Calu3 (cell line): ENCODE data around the gene SPOCK3. TPM values are rescaled to one million over a fixed set of nuclear protein-coding genes. Genes with fewer than 3 reads are reported as not detected.

Experiments
- BruUV-seq: library from RNA; stranded (reverse); fragments of 400-500 nt; replicated peaks from 2 replicates; lab custom pipeline; 2021; lab: Mats Ljungman, UMichigan
- CTCF ChIA-PET: fragments of 300-600 bp; sonication (Branson Sonifier 250); formaldehyde crosslinking; loops from one replicate; lab custom pipeline; 2022; ENCODE audit warnings: antibody characterized with exemption; lab: Charles Lee
- DNase-seq: peaks from one replicate; pipeline ENCODE4 v3.0.0; 2022
- H3K27ac Mint-ChIP-seq: one replicate; pipeline ENCODE4 v1.8.0; 2022; ENCODE audit warnings: mixed read lengths; ENCODE audit not compliant: unreplicated experiment
- H3K27me3 Mint-ChIP-seq: one replicate; pipeline ENCODE4 v1.8.0; 2022; ENCODE audit warnings: mixed read lengths; ENCODE audit not compliant: unreplicated experiment
- H3K36me3 Mint-ChIP-seq: one replicate; pipeline ENCODE4 v1.8.0; 2022; ENCODE audit warnings: mild to moderate bottlenecking, moderate library complexity, mixed read lengths; ENCODE audit not compliant: insufficient read depth, unreplicated experiment
- H3K4me1 Mint-ChIP-seq: one replicate; pipeline ENCODE4 v1.8.0; 2022; ENCODE audit warnings: mild to moderate bottlenecking, low read depth, mixed read lengths; ENCODE audit not compliant: unreplicated experiment
- H3K4me3 Mint-ChIP-seq: one replicate; pipeline ENCODE4 v1.8.0; 2022; ENCODE audit warnings: mild to moderate bottlenecking, low read depth, moderate library complexity, mixed read lengths; ENCODE audit not compliant: unreplicated experiment
- H3K9me3 Mint-ChIP-seq: one replicate; pipeline ENCODE4 v1.8.0; 2022; ENCODE audit warnings: low read depth, mixed read lengths; ENCODE audit not compliant: unreplicated experiment
- intact Hi-C: fragments of 100-400 bp; cut with micrococcal nuclease; formaldehyde crosslinking; loops from one replicate; pipeline ENCODE4 v1.10.0; 2022; ENCODE audit not compliant: unreplicated experiment
- total RNA-seq: library from RNA; stranded (reverse); gene quantifications from 2 replicates; pipeline ENCODE4 v1.2.3, GENCODE V29; 2022
- TF ChIP-seq, protein P1 (sequence below): fragments of 200-600 bp; IDR thresholded peaks from one replicate; pipeline ENCODE4 v1.8.0; 2022; ENCODE audit warnings: antibody characterized with exemption; ENCODE audit not compliant: unreplicated experiment

Gene SPOCK3
- total RNA-seq, 1 experiment from 2014 or later = 0.31 TPM

DNA sequence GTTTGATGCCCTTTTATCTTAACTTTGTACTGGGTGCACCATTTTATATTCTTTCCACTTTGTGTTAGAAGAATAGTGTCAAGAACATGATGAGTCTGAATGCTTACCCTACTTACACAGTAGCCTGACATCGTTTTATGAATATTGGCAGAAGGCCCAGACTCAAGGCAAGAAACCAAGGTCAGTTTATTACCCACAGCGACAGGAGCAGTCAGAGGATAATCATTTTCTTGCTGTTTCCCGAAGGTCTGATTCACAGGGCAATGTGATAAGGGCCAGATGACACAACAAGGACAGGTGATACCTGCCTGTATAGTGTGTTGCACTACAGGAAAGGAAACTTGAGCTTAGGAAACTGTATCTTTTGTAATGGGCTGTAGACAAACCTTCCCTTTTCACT is 417.4 kb downstream of the SPOCK3 start:
- no peak for DNase-seq
- intact Hi-C loops = no loop called here
- Mint-ChIP-seq H3K9me3 (no peaks in the 10 kb centered on the region), H3K27me3 (no peaks in the 10 kb centered on the region), H3K36me3 (no peaks in the 10 kb centered on the region), H3K4me3 (no peak overlapping the region), H3K27ac (no peak overlapping the region), H3K4me1 (no peaks in the 10 kb centered on the region)
- no TSS peak for BruUV-seq
- CTCF ChIA-PET = no interaction called here
- TF ChIP-seq, protein P1, sequence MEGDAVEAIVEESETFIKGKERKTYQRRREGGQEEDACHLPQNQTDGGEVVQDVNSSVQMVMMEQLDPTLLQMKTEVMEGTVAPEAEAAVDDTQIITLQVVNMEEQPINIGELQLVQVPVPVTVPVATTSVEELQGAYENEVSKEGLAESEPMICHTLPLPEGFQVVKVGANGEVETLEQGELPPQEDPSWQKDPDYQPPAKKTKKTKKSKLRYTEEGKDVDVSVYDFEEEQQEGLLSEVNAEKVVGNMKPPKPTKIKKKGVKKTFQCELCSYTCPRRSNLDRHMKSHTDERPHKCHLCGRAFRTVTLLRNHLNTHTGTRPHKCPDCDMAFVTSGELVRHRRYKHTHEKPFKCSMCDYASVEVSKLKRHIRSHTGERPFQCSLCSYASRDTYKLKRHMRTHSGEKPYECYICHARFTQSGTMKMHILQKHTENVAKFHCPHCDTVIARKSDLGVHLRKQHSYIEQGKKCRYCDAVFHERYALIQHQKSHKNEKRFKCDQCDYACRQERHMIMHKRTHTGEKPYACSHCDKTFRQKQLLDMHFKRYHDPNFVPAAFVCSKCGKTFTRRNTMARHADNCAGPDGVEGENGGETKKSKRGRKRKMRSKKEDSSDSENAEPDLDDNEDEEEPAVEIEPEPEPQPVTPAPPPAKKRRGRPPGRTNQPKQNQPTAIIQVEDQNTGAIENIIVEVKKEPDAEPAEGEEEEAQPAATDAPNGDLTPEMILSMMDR = no peak

DNA sequence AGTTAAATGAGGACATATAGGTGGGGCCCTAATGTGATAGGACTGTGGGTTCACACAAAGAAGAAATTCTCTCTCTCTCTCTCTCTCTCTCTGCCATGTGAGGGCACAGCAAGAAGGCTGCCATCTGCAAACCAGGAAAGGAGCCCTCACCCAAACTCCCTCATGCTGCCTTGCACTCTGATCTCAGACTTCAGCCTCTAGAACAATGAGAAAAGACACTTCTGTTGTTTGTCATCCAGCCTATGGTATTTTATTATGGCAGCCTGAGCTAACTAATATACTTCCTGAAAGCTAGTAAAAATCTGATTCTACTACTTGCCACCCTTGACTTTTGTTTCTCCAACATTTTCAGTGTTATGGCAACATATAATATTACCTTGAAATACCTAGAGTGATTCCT is 425.9 kb downstream of the SPOCK3 start:
- no peaks in the 10 kb centered on the region for H3K9me3 Mint-ChIP-seq
- H3K4me1 Mint-ChIP-seq = no peaks in the 10 kb centered on the region
- CTCF ChIA-PET = interaction anchor here (0.7 kb wide), 1 partner anchor 67 kb away, joined by 5 read pairs; no protein-coding TSS in a partner anchor
- DNase-seq = no peak
- H3K36me3 Mint-ChIP-seq = no peaks in the 10 kb centered on the region
- no peaks in the 10 kb centered on the region for H3K27me3 Mint-ChIP-seq
- intact Hi-C loops = no loop called here
- no TSS peak for BruUV-seq
- TF ChIP-seq, protein P1 = no peak
- H3K27ac Mint-ChIP-seq = no peak overlapping the region
- no peak overlapping the region for H3K4me3 Mint-ChIP-seq

DNA sequence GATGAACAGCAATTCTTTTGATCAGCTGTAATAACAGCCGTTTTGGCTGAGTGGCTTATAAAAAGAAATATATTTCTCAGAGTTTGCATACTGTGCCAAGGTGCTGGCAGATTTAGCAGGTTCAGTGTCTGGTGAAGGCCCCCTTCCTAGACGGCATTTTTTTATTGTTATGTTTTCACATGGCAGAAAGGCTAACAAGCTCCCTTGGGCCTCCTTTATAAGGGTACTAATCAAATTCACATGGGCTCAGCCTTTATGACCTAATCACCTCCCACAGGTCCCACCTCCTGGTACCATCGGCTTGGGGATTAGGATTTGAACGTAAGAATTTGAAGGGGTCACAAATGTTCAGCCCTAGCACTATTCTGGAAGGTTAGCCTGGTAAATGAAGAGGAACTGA is 431.9 kb downstream of the SPOCK3 start:
- Mint-ChIP-seq H3K27ac (no peak overlapping the region), H3K4me3 (no peak overlapping the region), H3K9me3 (no peaks in the 10 kb centered on the region), H3K36me3 (no peaks in the 10 kb centered on the region), H3K4me1 (no peaks in the 10 kb centered on the region), H3K27me3 (no peaks in the 10 kb centered on the region)
- intact Hi-C loops = no loop called here
- CTCF ChIA-PET = no interaction called here
- TF ChIP-seq, protein P1 = no peak
- DNase-seq = no peak
- no TSS peak for BruUV-seq

DNA sequence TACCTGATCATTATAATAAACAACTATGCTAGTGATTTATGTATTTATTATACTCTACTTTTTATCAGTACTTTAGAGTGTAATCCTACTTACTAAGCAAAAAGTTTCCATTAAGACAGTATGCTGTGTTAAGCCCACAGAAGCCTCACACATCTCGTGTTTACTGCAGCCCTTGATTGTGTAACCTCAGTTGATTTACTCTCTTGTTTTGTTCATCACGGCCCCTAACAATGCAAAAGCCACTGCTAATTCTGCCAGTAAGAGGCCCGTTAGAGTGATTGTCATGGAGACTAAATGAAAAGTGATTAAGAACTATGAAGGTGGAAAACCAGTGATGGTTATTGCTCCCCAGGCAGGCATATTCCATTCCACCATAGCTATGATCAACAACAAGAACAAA is 436.2 kb downstream of the SPOCK3 start:
- CTCF ChIA-PET = no interaction called here
- TF ChIP-seq, protein P1 = no peak
- DNase-seq = no peak
- H3K9me3 Mint-ChIP-seq = no peaks in the 10 kb centered on the region
- no peak overlapping the region for H3K4me3 Mint-ChIP-seq
- no peaks in the 10 kb centered on the region for H3K4me1 Mint-ChIP-seq
- no peaks in the 10 kb centered on the region for H3K27me3 Mint-ChIP-seq
- no peaks in the 10 kb centered on the region for H3K36me3 Mint-ChIP-seq
- no peak overlapping the region for H3K27ac Mint-ChIP-seq
- BruUV-seq = no TSS peak
- intact Hi-C loops = no loop called here
